ENCODE data around the gene CST8. TPM values are rescaled to one million over a fixed set of nuclear protein-coding genes. Genes with fewer than 3 reads are reported as not detected.

CST8 gene
- total and polyA plus RNA-seq, 2 experiments from 2014 or later: not detected

- TF ChIP-seq, protein P1, sequence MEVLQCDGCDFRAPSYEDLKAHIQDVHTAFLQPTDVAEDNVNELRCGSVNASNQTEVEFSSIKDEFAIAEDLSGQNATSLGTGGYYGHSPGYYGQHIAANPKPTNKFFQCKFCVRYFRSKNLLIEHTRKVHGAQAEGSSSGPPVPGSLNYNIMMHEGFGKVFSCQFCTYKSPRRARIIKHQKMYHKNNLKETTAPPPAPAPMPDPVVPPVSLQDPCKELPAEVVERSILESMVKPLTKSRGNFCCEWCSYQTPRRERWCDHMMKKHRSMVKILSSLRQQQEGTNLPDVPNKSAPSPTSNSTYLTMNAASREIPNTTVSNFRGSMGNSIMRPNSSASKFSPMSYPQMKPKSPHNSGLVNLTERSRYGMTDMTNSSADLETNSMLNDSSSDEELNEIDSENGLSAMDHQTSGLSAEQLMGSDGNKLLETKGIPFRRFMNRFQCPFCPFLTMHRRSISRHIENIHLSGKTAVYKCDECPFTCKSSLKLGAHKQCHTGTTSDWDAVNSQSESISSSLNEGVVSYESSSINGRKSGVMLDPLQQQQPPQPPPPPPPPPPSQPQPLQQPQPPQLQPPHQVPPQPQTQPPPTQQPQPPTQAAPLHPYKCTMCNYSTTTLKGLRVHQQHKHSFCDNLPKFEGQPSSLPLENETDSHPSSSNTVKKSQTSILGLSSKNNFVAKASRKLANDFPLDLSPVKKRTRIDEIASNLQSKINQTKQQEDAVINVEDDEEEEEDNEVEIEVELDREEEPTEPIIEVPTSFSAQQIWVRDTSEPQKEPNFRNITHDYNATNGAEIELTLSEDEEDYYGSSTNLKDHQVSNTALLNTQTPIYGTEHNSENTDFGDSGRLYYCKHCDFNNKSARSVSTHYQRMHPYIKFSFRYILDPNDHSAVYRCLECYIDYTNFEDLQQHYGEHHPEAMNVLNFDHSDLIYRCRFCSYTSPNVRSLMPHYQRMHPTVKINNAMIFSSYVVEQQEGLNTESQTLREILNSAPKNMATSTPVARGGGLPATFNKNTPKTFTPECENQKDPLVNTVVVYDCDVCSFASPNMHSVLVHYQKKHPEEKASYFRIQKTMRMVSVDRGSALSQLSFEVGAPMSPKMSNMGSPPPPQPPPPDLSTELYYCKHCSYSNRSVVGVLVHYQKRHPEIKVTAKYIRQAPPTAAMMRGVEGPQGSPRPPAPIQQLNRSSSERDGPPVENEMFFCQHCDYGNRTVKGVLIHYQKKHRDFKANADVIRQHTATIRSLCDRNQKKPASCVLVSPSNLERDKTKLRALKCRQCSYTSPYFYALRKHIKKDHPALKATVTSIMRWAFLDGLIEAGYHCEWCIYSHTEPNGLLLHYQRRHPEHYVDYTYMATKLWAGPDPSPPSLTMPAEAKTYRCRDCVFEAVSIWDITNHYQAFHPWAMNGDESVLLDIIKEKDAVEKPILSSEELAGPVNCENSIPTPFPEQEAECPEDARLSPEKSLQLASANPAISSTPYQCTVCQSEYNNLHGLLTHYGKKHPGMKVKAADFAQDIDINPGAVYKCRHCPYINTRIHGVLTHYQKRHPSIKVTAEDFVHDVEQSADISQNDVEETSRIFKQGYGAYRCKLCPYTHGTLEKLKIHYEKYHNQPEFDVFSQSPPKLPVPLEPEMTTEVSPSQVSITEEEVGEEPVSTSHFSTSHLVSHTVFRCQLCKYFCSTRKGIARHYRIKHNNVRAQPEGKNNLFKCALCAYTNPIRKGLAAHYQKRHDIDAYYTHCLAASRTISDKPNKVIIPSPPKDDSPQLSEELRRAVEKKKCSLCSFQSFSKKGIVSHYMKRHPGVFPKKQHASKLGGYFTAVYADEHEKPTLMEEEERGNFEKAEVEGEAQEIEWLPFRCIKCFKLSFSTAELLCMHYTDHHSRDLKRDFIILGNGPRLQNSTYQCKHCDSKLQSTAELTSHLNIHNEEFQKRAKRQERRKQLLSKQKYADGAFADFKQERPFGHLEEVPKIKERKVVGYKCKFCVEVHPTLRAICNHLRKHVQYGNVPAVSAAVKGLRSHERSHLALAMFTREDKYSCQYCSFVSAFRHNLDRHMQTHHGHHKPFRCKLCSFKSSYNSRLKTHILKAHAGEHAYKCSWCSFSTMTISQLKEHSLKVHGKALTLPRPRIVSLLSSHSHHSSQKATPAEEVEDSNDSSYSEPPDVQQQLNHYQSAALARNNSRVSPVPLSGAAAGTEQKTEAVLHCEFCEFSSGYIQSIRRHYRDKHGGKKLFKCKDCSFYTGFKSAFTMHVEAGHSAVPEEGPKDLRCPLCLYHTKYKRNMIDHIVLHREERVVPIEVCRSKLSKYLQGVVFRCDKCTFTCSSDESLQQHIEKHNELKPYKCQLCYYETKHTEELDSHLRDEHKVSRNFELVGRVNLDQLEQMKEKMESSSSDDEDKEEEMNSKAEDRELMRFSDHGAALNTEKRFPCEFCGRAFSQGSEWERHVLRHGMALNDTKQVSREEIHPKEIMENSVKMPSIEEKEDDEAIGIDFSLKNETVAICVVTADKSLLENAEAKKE (CRISPR knock-in tag; IDR thresholded peaks at IDR 0.05): no peak
- TF ChIP-seq STAT1 (IDR thresholded peaks at IDR 0.05; ENCODE audit: unreplicated experiment): no peak
- TF ChIP-seq EZH2 (IDR thresholded peaks at IDR 0.05; ENCODE audit: low read depth, unreplicated experiment): no peak
- TF ChIP-seq EZH2phosphoT487 (IDR thresholded peaks at IDR 0.05; ENCODE audit: unreplicated experiment): no peak
- TF ChIP-seq ZNF114 (CRISPR knock-in tag; IDR thresholded peaks at IDR 0.05): no peak
These were observed 51.9 kb downstream of the CST8 start (continued) for GRCh38 chr20:23542801-23543200.

DNA sequence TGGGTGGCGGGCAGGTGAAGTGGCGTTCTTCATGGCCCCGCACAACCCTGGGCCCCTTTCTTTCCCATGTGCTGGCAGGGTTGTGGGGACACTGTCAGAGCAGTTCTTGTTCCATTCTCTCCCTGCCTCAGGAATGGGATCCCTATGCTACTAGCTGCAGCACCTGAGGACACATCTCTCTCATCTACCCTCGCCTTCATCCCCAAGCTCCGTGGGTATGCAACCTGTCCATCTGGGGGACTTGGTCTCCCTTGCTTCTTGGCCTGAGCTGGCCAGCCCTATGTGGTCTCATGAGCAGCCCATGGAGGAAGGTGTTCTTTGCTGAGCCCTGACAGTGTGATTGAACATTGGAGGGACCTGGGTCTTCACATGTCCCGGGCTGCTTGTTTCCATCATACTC lies 53.2 kb downstream of the CST8 start:
- H3K4me3 ChIP-seq: no peak overlapping the region
- H3K4me2 ChIP-seq: no peak overlapping the region
- no peak overlapping the region for H2AFZ ChIP-seq
- no peaks in the 10 kb centered on the region for H4K20me1 ChIP-seq (replicated peaks; ENCODE audit: insufficient read depth)
- peaks cover 7% of the 10 kb centered on the region for H3K4me1 ChIP-seq (ENCODE audit: insufficient read depth)
- Mint-ChIP-seq H3K36me3 (ENCODE audit: low read depth) (no peaks in the 10 kb centered on the region), H3K27ac (no peak overlapping the region), H3K27me3 (ENCODE audit: insufficient read depth, low read depth, poor library complexity) (peaks cover 3% of the 10 kb centered on the region), H3K4me3 (no peak overlapping the region), H3K4me1 (peaks cover 9% of the 10 kb centered on the region), H3K9me3 (peaks cover 7% of the 10 kb centered on the region; the same call in 2 of the 3 replicates)
- H3K36me3 ChIP-seq (ENCODE audit: insufficient read depth): no peaks in the 10 kb centered on the region
- no peaks in the 10 kb centered on the region for H3K79me2 ChIP-seq (replicated peaks; ENCODE audit: insufficient read depth)
- H3K27me3 ChIP-seq (ENCODE audit: insufficient read depth): no peaks in the 10 kb centered on the region
- ATAC-seq (no peak), DNase-seq (ENCODE audit: low spot score) (no peak)
- no peak overlapping the region for H3K27ac ChIP-seq (ENCODE audit: low read depth)
- H3F3A ChIP-seq (replicated peaks; ENCODE audit: low read depth): no peaks in the 10 kb centered on the region
- H3K9me2 ChIP-seq (ENCODE audit: insufficient read depth): 0 out of 2 replicates have a peak, but pooled peaks cover 17% of the 10 kb centered on the region
- TF ChIP-seq REST (IDR thresholded peaks at IDR 0.05; ENCODE audit: unreplicated experiment) (no peak), EZH2phosphoT487 (IDR thresholded peaks at IDR 0.05; ENCODE audit: unreplicated experiment) (no peak), CREB1 (CRISPR knock-in tag; IDR thresholded peaks at IDR 0.05; ENCODE audit: low read depth) (no peak), ZNF114 (CRISPR knock-in tag; IDR thresholded peaks at IDR 0.05) (no peak), STAT1 (IDR thresholded peaks at IDR 0.05; ENCODE audit: unreplicated experiment) (no peak)

Measured in GM23338 (cell line).